PFSK-1 (cell line): ENCODE measurements around the gene HRH3.

ENCODE experiments used
- FOXP2 ChIP-seq: optimal IDR thresholded peaks from 2 replicates; pipeline ENCODE3; 2011; ENCODE audit warnings: borderline replicate concordance, control low read depth, inconsistent platforms; ENCODE audit not compliant: insufficient read depth; ENCODE audit errors: extremely low read length, extremely low read depth
- POLR2AphosphoS5 ChIP-seq: IDR thresholded peaks from 2 replicates; pipeline ENCODE4 v1.6.1; 2012; ENCODE audit warnings: low read depth, mild to moderate bottlenecking, control low read depth, low read length, moderate library complexity
- SIN3A ChIP-seq: IDR thresholded peaks from 2 replicates; pipeline ENCODE4 v1.6.1; 2012; ENCODE audit warnings: mild to moderate bottlenecking, low read length, moderate library complexity, borderline replicate concordance; ENCODE audit not compliant: insufficient read depth
- TAF1 ChIP-seq: IDR thresholded peaks from 2 replicates; pipeline ENCODE4 v1.6.1; 2012; ENCODE audit warnings: low read length, control low read depth, borderline replicate concordance; ENCODE audit not compliant: insufficient read depth
- TF ChIP-seq, protein P1 (sequence below), 2 experiments: IDR thresholded peaks; 2 replicates each; pipeline versions ENCODE4 v1.6.1 to v1.8.0; 2011 to 2012; ENCODE audit warnings: low read depth in 2 of 2, low read length in 2 of 2, control low read depth in 1 of 2, inconsistent platforms in 1 of 2, mild to moderate bottlenecking in 1 of 2, moderate library complexity in 1 of 2; ENCODE audit not compliant: insufficient read depth in 1 of 2

Gene HRH3

DNA sequence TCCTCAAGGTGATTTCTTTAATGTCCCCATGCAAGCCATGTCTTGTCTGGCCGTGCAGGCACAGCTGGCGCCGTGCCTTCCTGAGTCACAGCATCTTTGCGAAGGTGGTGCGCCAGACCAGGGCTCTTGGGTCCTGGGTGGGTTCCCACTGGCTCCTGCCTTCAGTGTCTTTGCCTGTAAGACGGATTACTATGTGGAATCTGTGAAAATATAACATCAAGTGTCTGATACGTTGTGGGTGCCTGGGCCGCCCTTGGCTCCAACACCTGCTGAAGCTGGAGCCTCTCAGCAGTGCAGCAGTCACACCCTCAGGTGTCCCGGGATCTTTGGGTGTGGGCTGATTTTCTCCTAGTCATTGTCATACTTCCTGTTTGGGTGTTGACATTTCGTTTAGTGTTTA lies 21.4 kb upstream of the HRH3 start:
- no peak for TF ChIP-seq POLR2AphosphoS5
- no peak for TF ChIP-seq TAF1

DNA sequence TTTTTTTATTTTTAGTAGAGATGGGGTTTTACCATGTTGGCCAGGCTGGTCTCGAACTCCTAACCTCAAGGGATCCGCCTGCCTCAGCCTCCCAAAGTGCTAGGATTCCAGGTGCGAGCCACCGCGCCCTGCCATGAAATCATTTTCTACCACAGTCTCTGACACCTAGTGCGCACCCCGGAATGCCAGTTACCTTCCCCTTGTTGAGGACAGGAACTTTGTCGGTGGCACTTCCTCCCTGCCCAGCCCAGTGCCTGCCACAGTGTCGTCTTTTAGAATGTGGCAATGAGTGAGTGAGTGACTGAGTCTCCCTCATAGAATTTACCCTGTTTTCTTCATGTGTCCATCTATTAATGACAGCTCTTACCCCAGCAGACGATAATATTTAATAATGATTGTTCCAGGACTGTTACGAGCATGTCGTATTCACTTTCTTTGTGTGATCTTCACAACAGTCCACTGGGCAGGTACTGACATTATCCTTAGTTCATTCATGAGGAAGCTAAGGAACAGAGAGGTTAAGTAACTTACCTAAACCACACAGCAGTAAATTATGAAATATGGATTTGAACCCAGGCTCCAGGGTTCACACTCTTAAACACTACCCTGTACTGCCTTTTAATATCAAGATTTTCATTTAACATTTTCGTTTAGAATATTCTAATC lies 20.1 kb upstream of the HRH3 start:
- no peak for TF ChIP-seq SIN3A
- TF ChIP-seq, protein P1, sequence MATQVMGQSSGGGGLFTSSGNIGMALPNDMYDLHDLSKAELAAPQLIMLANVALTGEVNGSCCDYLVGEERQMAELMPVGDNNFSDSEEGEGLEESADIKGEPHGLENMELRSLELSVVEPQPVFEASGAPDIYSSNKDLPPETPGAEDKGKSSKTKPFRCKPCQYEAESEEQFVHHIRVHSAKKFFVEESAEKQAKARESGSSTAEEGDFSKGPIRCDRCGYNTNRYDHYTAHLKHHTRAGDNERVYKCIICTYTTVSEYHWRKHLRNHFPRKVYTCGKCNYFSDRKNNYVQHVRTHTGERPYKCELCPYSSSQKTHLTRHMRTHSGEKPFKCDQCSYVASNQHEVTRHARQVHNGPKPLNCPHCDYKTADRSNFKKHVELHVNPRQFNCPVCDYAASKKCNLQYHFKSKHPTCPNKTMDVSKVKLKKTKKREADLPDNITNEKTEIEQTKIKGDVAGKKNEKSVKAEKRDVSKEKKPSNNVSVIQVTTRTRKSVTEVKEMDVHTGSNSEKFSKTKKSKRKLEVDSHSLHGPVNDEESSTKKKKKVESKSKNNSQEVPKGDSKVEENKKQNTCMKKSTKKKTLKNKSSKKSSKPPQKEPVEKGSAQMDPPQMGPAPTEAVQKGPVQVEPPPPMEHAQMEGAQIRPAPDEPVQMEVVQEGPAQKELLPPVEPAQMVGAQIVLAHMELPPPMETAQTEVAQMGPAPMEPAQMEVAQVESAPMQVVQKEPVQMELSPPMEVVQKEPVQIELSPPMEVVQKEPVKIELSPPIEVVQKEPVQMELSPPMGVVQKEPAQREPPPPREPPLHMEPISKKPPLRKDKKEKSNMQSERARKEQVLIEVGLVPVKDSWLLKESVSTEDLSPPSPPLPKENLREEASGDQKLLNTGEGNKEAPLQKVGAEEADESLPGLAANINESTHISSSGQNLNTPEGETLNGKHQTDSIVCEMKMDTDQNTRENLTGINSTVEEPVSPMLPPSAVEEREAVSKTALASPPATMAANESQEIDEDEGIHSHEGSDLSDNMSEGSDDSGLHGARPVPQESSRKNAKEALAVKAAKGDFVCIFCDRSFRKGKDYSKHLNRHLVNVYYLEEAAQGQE (IDR thresholded peaks at IDR 0.05; ENCODE audit: insufficient read depth in 1 of 2, low read depth in 2 of 2, low read length in 2 of 2): no peak
- no peak for TF ChIP-seq FOXP2
- no peak for TF ChIP-seq POLR2AphosphoS5
- no peak for TF ChIP-seq TAF1

DNA sequence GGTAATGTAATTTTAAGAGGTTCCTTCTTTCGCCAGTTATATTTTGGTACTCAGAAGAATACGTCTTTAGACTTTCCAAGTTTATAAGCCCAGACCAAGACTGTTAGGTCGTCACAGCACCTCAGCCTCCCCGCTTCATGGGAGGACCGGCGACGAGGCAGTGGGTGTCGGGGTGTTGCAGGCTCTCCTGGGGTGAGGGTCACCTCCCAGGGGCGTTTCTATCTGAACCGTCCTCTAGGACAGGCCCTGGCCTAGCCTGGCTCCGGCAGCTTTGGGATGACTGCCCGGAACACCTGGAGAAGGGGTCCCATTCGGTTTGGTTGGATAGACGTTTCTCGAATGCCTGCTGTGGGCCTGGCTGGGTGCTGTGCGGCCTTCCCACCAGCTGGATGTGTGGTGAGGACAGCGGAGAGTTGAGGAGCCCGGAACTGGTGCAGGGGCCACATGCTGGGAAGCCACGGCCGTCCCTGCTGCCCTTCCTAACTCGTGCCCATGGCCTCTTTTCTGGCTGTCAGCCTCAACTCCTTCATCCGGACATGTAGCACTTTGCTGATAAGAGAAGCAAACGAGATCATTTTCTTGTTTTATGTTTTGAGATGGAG lies 19.3 kb upstream of the HRH3 start:
- TF ChIP-seq POLR2AphosphoS5: no peak
- TF ChIP-seq, protein P1 (IDR thresholded peaks at IDR 0.05; ENCODE audit: insufficient read depth in 1 of 2, low read depth in 2 of 2, low read length in 2 of 2): no peak

DNA sequence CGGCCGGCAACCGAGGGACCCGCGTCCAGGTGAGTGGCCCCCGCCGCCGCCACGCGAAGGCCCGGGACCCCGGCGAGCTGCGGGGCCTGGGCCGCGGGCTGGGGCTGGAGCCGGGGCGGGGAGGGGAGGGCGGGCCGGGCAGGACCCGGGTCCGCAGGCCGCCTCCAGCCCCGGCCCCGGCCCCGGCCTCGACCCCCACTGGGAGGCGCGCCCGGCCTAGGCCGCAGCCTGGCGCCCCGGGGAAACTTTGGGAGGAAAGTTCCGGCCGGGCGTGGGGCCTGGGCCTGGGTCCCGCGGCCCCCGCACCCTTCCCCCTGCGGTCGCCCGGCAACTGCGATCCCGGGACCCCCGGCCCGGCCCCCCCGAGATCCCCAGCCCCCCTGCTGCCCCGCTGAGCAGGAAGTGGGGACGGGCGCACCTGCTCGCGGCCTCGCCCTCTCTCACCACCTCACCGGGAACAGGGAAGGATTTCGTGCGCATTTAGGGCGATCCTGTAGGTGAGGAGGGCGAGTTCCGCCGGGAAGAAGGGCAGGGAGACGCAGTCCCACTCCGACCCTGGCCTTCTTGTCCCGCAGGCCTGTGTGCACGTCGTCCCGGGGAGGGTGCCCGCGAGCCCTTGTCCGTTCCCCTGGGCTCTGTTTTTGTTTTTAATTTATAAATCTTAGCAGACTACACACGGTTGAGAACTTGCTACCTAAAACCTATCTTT lies 18.6 kb upstream of the HRH3 start:
- TF ChIP-seq TAF1 (no peak), POLR2AphosphoS5 (no peak), FOXP2 (no peak), SIN3A (no peak)
- TF ChIP-seq, protein P1 (IDR thresholded peaks at IDR 0.05; ENCODE audit: insufficient read depth in 1 of 2, low read depth in 2 of 2, low read length in 2 of 2): no peak

DNA sequence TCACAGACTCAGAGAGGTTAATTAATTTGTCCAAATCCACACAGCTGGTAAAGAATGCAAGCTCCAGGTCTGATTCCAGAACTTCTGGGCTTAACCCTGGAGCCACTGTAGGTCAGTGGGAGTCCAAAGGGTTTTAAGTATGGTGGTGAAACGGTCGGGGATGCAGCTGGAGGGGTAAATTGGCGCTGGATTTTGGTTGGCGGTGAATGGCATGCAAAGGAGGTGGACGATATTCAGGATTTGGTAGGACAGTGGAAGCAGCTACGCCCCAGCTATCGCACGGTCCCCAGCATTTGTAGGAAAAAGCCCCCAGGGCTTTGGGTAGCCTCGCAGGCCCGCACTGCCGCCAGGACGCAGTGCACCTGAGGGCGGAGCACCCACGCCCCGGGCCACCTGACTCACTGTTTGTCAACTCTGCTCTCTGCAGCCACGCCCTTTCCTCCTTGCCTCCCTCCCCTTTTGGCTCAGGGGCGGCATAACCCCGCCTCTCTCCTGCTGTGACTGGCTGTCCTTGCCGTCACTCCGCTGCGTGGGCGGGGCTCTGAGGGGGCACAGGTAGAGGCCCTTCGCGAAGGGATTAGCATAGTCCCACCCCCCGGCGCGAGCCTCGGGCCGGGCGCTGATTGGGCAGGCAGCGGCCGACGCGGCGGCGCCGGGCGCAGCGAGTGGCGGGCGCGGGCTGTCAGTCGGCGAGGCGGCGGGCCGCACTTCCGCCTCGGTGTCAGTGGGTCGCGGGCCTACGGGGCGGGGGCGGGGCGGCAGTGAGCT lies 17.9 kb upstream of the HRH3 start, which contains the start of gene OSBPL2:
Gene OSBPL2, plus strand, starts transcription at position 721 of the 768 bp plus-strand sequence. CDS start 17,664 bp downstream, outside the sequence.
- TF ChIP-seq TAF1 (no peak), FOXP2 (peak; percentile 83), SIN3A (peak; percentile 83), POLR2AphosphoS5 (no peak)
- TF ChIP-seq, protein P1 (IDR thresholded peaks at IDR 0.05; ENCODE audit: insufficient read depth in 1 of 2, low read depth in 2 of 2, low read length in 2 of 2): no peak
